HG02852 (cell line): ENCODE results near the gene CYP2J2.
"Not testable (repeated sequence)": the region's sequence is repeated elsewhere in the genome, so short reads cannot be mapped to it uniquely, and the experiment has no call there.

Experiments used
- ATAC-seq: cut with Tn5 transposase; IDR thresholded peaks from one replicate; pipeline ENCODE4 v1.9.1; 2021; ENCODE audit warnings: mild to moderate bottlenecking, moderate library complexity; ENCODE audit not compliant: unreplicated experiment

Gene CYP2J2

GRCh38 chr1:59878370-59878769 is 48.2 kb downstream of the CYP2J2 start:
- ATAC-seq: no peak

DNA sequence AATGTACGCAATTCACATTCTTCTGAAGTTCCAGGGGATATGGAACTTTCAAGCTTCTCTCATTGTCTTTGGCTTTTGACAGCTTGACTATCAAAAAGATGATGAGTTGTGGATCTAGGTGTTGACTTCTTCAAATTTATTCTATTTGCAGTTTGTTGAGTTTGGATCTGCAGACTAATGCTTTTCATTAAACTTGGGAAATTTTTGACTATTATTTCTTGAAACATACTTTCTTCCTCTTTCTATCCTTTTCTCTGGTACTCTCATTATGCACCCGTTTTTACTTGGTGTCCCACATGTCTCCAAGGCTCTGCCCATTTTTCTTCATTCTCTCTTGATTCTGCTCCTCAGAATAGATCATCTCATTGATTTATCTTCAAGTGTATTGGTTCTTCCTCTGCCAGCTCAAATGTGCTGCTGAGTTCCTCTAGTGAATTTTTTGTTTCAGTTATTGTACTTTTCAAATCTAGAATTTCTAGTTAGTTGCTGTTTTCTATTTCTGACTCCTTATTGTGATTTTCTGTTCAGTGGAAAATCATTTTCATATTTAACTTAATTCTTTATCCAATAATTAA is 49.4 kb downstream of the CYP2J2 start:
- ATAC-seq: no peak

DNA sequence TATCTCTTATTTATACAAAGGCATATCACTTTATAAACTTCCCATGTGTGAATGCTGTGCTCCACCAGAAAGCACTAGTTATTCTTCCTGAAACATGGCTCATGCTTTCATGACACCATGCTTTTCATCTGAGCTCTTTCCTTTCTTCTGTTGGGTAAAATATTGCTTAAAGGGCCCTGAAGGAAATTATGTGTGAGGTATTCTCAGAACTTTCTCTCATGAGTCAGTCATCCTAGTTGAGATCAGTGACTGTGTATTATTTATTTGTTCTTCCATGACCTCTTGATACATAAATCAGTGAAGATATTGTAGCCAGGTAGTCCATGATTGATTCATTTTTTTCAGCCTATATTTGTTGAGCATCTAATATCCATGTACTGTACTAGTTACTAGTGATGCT is 54.8 kb downstream of the CYP2J2 start:
- ATAC-seq: no peak

DNA sequence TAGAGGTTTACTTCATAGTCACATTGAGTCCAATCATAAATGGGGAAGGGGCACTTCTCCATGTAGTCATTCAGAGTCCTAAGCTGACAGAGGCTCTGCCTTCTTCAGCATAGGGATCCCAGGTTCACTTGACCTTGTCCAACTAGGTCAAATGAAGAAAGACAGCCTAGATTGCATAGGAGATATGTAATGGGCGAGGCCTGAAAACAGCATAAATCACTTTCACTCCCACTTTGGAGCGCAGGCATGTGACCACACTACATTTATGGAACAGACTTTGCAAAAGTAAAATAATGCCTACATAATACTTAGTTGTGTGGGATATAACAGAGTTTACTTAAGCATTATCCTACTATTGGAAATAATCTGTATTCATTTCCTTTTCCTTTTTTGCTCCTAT is 60.1 kb downstream of the CYP2J2 start:
- ATAC-seq: no peak

GRCh38 chr1:59857679-59858354 is 68.8 kb downstream of the CYP2J2 start:
- no peak for ATAC-seq

DNA sequence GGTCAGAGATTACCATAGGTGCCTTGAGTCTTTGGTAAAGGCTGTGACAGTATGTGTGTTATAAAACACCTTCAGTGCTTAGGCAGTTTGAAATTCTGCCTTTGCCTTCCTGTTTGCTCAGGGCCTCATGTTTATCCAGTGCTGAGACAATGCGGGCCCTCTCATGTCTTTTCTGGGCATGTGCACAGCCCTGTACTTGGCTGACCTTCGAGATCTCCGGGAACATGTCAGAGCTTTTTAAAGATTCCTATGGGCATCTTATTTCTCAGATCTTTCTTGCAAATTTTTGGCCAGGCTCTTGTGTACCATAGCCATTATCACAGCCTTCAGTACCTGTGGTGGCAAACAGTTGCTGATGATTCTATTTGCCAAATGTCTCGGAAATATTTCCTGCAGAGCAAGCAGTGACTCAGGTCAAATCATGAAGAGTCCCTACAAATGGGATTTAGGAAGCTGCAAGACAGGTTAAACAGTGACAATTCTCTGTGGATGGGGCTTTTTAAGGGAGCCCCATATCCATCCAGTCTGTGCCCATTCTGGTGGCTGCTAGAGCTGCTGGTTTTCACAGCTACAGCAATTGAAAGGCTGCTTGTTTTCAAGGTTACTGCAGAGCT is 69.7 kb downstream of the CYP2J2 start:
- ATAC-seq: no peak

- ATAC-seq: not testable (repeated sequence)
These were observed 71.3 kb downstream of the CYP2J2 start for GRCh38 chr1:59855297-59855696.

- ATAC-seq: no peak
These were observed 74.5 kb downstream of the CYP2J2 start for GRCh38 chr1:59852117-59852516.

- ATAC-seq: no peak
These were observed 79.7 kb downstream of the CYP2J2 start for GRCh38 chr1:59846895-59847282.

DNA sequence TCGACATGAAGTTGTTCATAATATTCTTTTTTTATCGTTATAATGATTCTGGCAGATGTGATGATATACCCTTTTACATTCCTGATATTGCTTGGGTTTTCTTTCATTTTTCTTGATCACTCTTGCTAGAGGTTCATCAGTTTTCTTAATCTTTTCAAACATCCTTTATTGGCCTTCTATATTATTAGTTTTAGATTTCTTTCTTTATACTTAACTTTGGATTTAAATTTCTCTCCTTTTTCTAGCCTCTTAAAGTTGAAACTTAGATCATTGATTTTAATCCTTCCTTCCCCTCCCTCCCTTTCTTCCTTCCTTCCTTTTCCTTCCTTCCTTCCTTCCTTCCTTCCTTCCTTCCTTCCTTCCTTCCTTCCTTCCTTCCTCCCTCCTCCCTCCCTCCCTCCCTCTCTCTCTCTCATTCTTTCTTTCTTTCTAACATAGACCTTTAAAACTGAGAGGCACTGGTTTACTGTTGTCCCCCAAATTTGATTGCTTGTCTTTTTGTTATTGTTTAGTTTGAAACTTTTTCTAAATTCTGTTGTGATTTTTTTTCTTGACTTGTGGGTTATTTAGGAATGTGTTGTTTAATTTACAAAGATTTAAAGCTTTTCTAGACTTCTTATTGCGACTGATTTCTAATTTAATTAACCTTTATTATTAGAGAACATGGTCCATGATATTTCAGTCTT is 80.2 kb downstream of the CYP2J2 start:
- no peak for ATAC-seq

DNA sequence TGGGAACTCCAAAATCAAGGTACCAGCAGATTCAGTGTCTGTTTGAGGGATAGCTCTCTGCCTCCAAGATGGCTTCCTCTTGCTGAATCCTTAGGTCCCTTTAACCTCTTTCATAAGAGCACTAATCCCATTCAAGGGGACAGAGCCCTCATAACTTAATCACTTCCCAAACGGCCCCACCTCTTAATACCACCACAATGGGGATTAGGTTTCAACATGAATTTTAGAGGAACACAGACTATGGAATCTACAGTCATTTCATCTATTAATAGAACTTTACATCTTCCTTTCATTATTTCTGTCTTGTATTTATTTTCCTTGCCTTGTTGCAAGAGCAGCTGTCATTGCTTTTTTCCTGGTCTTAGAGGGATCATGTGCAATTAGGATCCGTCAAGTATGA is 81.5 kb downstream of the CYP2J2 start:
- no peak for ATAC-seq
